PFSK-1 (cell line): Measurements from ENCODE around the gene ZNF366.

Experiments
- POLR2AphosphoS5 ChIP-seq: IDR thresholded peaks from 2 replicates; pipeline ENCODE4 v1.6.1; 2012; ENCODE audit warnings: low read depth, mild to moderate bottlenecking, control low read depth, low read length, moderate library complexity
- SIN3A ChIP-seq: IDR thresholded peaks from 2 replicates; pipeline ENCODE4 v1.6.1; 2012; ENCODE audit warnings: mild to moderate bottlenecking, low read length, moderate library complexity, borderline replicate concordance; ENCODE audit not compliant: insufficient read depth
- TAF1 ChIP-seq: IDR thresholded peaks from 2 replicates; pipeline ENCODE4 v1.6.1; 2012; ENCODE audit warnings: low read length, control low read depth, borderline replicate concordance; ENCODE audit not compliant: insufficient read depth
- TF ChIP-seq, protein P1 (sequence below), 2 experiments: IDR thresholded peaks; 2 replicates each; pipeline versions ENCODE4 v1.6.1 to v1.8.0; 2011 to 2012; ENCODE audit warnings: low read depth in 2 of 2, low read length in 2 of 2, control low read depth in 1 of 2, inconsistent platforms in 1 of 2, mild to moderate bottlenecking in 1 of 2, moderate library complexity in 1 of 2; ENCODE audit not compliant: insufficient read depth in 1 of 2

DNA sequence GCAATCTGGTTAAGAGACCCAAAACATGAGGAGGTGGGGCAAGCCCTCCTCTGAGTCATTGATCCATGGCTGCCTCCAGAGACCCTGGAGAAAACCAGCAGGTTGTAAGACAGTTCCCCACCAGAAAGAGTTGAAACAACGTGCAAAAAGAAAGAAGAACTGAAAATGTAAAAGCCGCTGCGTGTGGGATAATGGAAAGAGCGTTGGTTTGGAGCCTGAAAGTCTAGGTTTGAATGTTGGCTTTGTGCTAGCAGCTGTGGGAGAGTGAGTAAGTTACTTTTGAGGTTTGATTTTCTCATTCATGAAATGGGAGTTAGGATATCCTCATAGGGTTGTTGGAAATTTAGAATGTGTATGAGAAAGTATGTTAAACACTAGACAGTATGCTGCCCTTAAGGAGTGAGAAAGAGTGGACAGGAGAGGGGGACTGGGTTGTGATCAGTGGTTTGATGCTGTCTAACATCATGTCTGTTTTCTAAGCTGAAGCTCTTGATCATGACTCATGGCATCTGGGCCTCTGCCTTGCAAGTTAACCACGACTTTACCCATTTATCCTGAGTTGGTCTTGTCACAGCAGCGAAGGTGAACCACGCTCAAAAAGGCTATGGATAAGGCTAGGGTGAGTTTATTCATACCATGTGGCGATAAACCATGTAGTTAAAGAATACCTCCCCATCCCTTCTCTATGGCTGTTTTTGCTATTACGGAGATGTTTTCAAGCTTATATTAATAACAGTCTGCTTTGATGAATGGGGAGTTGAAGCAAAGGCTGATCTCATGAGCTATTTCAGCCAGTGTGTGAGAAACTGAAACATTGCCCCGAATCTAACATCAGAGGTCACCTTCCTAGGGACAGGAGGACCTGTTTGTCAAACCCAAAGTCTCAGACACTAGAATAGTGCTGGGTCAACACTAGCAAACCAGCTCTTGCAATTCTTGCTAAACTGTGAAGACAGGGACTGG is 41.3 kb downstream of the ZNF366 start:
- TF ChIP-seq, protein P1, sequence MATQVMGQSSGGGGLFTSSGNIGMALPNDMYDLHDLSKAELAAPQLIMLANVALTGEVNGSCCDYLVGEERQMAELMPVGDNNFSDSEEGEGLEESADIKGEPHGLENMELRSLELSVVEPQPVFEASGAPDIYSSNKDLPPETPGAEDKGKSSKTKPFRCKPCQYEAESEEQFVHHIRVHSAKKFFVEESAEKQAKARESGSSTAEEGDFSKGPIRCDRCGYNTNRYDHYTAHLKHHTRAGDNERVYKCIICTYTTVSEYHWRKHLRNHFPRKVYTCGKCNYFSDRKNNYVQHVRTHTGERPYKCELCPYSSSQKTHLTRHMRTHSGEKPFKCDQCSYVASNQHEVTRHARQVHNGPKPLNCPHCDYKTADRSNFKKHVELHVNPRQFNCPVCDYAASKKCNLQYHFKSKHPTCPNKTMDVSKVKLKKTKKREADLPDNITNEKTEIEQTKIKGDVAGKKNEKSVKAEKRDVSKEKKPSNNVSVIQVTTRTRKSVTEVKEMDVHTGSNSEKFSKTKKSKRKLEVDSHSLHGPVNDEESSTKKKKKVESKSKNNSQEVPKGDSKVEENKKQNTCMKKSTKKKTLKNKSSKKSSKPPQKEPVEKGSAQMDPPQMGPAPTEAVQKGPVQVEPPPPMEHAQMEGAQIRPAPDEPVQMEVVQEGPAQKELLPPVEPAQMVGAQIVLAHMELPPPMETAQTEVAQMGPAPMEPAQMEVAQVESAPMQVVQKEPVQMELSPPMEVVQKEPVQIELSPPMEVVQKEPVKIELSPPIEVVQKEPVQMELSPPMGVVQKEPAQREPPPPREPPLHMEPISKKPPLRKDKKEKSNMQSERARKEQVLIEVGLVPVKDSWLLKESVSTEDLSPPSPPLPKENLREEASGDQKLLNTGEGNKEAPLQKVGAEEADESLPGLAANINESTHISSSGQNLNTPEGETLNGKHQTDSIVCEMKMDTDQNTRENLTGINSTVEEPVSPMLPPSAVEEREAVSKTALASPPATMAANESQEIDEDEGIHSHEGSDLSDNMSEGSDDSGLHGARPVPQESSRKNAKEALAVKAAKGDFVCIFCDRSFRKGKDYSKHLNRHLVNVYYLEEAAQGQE (IDR thresholded peaks at IDR 0.05; ENCODE audit: insufficient read depth in 1 of 2, low read depth in 2 of 2, low read length in 2 of 2): no peak
- TF ChIP-seq TAF1 (no peak), SIN3A (no peak), POLR2AphosphoS5 (no peak)
